Panc1 (cell line): ENCODE results near the gene GPC3.

Experiments used
- POLR2AphosphoS5 ChIP-seq: IDR thresholded peaks from 2 replicates; pipeline ENCODE4 v1.6.1; 2012; ENCODE audit warnings: mild to moderate bottlenecking, low read depth, low read length, moderate library complexity
- SIN3A ChIP-seq: IDR thresholded peaks from 2 replicates; pipeline ENCODE4 v1.6.1; 2012; ENCODE audit warnings: low read depth, mild to moderate bottlenecking, low read length, moderate library complexity, borderline replicate concordance; ENCODE audit not compliant: insufficient read depth
- TF ChIP-seq, protein P1 (sequence below): fragments of 450-650 bp; IDR thresholded peaks from 2 replicates; pipeline ENCODE4 v1.5.1; 2017; ENCODE audit warnings: mild to moderate bottlenecking

- TF ChIP-seq, protein P1, sequence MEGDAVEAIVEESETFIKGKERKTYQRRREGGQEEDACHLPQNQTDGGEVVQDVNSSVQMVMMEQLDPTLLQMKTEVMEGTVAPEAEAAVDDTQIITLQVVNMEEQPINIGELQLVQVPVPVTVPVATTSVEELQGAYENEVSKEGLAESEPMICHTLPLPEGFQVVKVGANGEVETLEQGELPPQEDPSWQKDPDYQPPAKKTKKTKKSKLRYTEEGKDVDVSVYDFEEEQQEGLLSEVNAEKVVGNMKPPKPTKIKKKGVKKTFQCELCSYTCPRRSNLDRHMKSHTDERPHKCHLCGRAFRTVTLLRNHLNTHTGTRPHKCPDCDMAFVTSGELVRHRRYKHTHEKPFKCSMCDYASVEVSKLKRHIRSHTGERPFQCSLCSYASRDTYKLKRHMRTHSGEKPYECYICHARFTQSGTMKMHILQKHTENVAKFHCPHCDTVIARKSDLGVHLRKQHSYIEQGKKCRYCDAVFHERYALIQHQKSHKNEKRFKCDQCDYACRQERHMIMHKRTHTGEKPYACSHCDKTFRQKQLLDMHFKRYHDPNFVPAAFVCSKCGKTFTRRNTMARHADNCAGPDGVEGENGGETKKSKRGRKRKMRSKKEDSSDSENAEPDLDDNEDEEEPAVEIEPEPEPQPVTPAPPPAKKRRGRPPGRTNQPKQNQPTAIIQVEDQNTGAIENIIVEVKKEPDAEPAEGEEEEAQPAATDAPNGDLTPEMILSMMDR = no peak
- TF ChIP-seq POLR2AphosphoS5 (no peak), SIN3A (no peak)
Measured at GRCh38 chrX:133818019-133818418, 167.4 kb downstream of the GPC3 start.
